ENCODE results near the gene PRXL2A. TPM values are rescaled to one million over a fixed set of nuclear protein-coding genes. Genes with fewer than 3 reads are reported as not detected.

Gene PRXL2A
- total and polyA plus RNA-seq, 2 experiments from 2014 or later, result 31.8 to 51.7 TPM

- no peak overlapping the region for H3K4me3 Mint-ChIP-seq
Measured at GRCh38 chr10:80449520-80449919, 41.2 kb downstream of the PRXL2A start.

More at GRCh38 chr10:80449520-80449919, 41.2 kb downstream of the PRXL2A start:
- H3F3A ChIP-seq (replicated peaks; ENCODE audit: low read depth), result 0 out of 2 replicates have a peak, but pooled peaks cover 6% of the 10 kb centered on the region
- DNase-seq (ENCODE audit: low spot score) (no peak), ATAC-seq (no peak)
- Mint-ChIP-seq H3K9me3 (no peaks in the 10 kb centered on the region), H3K4me1 (peaks cover 18% of the 10 kb centered on the region), H3K27me3 (ENCODE audit: insufficient read depth, low read depth, poor library complexity) (peaks cover 8% of the 10 kb centered on the region), H3K27ac (no peak overlapping the region), H3K36me3 (ENCODE audit: low read depth) (no peaks in the 10 kb centered on the region; the same call in 2 of the 3 replicates)
- H3K79me2 ChIP-seq (replicated peaks; ENCODE audit: insufficient read depth), result no peaks in the 10 kb centered on the region
- H3K4me3 ChIP-seq, result no peak overlapping the region
- TF ChIP-seq JUNB (IDR thresholded peaks at IDR 0.05; ENCODE audit: unreplicated experiment) (no peak), REST (IDR thresholded peaks at IDR 0.05; ENCODE audit: unreplicated experiment) (no peak), CTCF (conservative IDR thresholded peaks at IDR 0.05; ENCODE audit: low read depth in 2 of 2) (no peak), ZNF114 (CRISPR knock-in tag; IDR thresholded peaks at IDR 0.05) (no peak), POLR2AphosphoS5 (IDR thresholded peaks at IDR 0.05; ENCODE audit: low read depth) (no peak), NANOG (IDR thresholded peaks at IDR 0.05; ENCODE audit: borderline replicate concordance) (no peak), EZH2phosphoT487 (IDR thresholded peaks at IDR 0.05; ENCODE audit: unreplicated experiment) (no peak)
- peaks cover 5% of the 10 kb centered on the region; the same call in 1 of the 2 replicates for H3K27me3 ChIP-seq (ENCODE audit: insufficient read depth)
- H4K20me1 ChIP-seq (replicated peaks; ENCODE audit: insufficient read depth), result no peaks in the 10 kb centered on the region; the same call in 1 of the 2 replicates
- H3K4me2 ChIP-seq, result no peak overlapping the region
- 0 out of 2 replicates have a peak, but pooled peaks cover 7% of the 10 kb centered on the region for H3K9me2 ChIP-seq (ENCODE audit: insufficient read depth)
- H3K4me1 ChIP-seq (ENCODE audit: insufficient read depth), result peaks cover 6% of the 10 kb centered on the region; the same call in 1 of the 2 replicates
- H2AFZ ChIP-seq, result no peak overlapping the region
- no peak overlapping the region for H3K27ac ChIP-seq (ENCODE audit: low read depth)
- H3K36me3 ChIP-seq (ENCODE audit: insufficient read depth), result no peaks in the 10 kb centered on the region

Data from GM23338 (cell line).